Liver (tissue), 9 donors: ENCODE results near the gene ZNF780A. TPM values are rescaled to one million over a fixed set of nuclear protein-coding genes. Genes with fewer than 3 reads are reported as not detected.

Experiments used
- DNase-seq: peaks from one replicate; pipeline ENCODE4 v3.0.0-alpha.2; 2017; ENCODE audit warnings: low spot score
- H3K27ac ChIP-seq, 2 donors: one replicate each; pipeline ENCODE4 v1.7.0; 2013; ENCODE audit warnings: inconsistent platforms in 2 of 2, low read length in 2 of 2, control low read depth in 1 of 2, low read depth in 1 of 2, mild to moderate bottlenecking in 1 of 2
- H3K27me3 ChIP-seq, 4 donors: one replicate each; pipeline versions ENCODE4 v1.6.1 to v1.7.0; 2013; ENCODE audit warnings: low read length in 3 of 4, inconsistent platforms in 1 of 4, mild to moderate bottlenecking in 1 of 4, moderate library complexity in 1 of 4; ENCODE audit not compliant: control insufficient read depth in 4 of 4, insufficient read depth in 4 of 4
- H3K36me3 ChIP-seq, 4 donors: one replicate each; pipeline versions ENCODE4 v1.6.1 to v1.7.0; 2013; ENCODE audit warnings: low read length in 3 of 4, mild to moderate bottlenecking in 3 of 4, low read depth in 1 of 4, moderate library complexity in 1 of 4; ENCODE audit not compliant: control insufficient read depth in 4 of 4, insufficient read depth in 3 of 4
- H3K4me1 ChIP-seq, 4 donors: one replicate each; pipeline versions ENCODE4 v1.6.1 to v1.7.0; 2013; ENCODE audit warnings: low read length in 3 of 4, mild to moderate bottlenecking in 3 of 4, moderate library complexity in 1 of 4; ENCODE audit not compliant: control insufficient read depth in 4 of 4, insufficient read depth in 4 of 4
- H3K4me3 ChIP-seq, 3 donors: one replicate each; pipeline versions ENCODE4 v1.6.1 to v1.7.0; 2013; ENCODE audit warnings: low read length in 3 of 3, control low read depth in 1 of 3, low read depth in 1 of 3, mild to moderate bottlenecking in 1 of 3
- H3K9ac ChIP-seq, 2 donors: one replicate each; pipeline ENCODE4 v1.7.0; 2013; ENCODE audit warnings: low read length in 2 of 2, mild to moderate bottlenecking in 2 of 2, moderate library complexity in 2 of 2, control low read depth in 1 of 2, low read depth in 1 of 2
- H3K9me3 ChIP-seq, 4 donors: one replicate each; pipeline versions ENCODE4 v1.6.1 to v1.7.0; 2013; ENCODE audit warnings: low read length in 3 of 4; ENCODE audit not compliant: control insufficient read depth in 4 of 4
- ATF3 ChIP-seq: IDR thresholded peaks from 2 replicates; pipeline ENCODE4 v1.6.1; 2016; ENCODE audit warnings: antibody characterized with exemption
- EGR1 ChIP-seq, 2 donors: IDR thresholded peaks; 2 replicates each; pipeline ENCODE4 v1.6.1; 2016 to 2018; ENCODE audit warnings: antibody characterized with exemption in 2 of 2, low read depth in 2 of 2
- FOXA1 ChIP-seq: IDR thresholded peaks from 2 replicates; pipeline ENCODE4 v1.6.1; 2016; ENCODE audit warnings: antibody characterized with exemption
- FOXA2 ChIP-seq: IDR thresholded peaks from 2 replicates; pipeline ENCODE4 v1.6.1; 2016; ENCODE audit warnings: antibody characterized with exemption
- GABPA ChIP-seq, 2 donors: IDR thresholded peaks in 1 of 2; conservative IDR thresholded peaks in 1 of 2; 2 replicates each; pipeline ENCODE4 v1.6.1; 2016; ENCODE audit warnings: antibody characterized with exemption in 2 of 2, mild to moderate bottlenecking in 1 of 2, moderate library complexity in 1 of 2
- HNF4A ChIP-seq, 2 donors: conservative IDR thresholded peaks; 2 replicates each; pipeline ENCODE4 v1.6.1; 2016; ENCODE audit warnings: antibody characterized with exemption in 2 of 2, mild to moderate bottlenecking in 2 of 2
- HNF4G ChIP-seq: IDR thresholded peaks from 2 replicates; pipeline ENCODE4 v1.6.1; 2016; ENCODE audit warnings: antibody characterized with exemption
- JUND ChIP-seq, 2 donors: IDR thresholded peaks; 2 replicates each; pipeline ENCODE4 v1.6.1; 2016; ENCODE audit warnings: antibody characterized with exemption in 2 of 2
- NR2F2 ChIP-seq: IDR thresholded peaks from 2 replicates; pipeline ENCODE4 v1.6.1; 2016; ENCODE audit warnings: antibody characterized with exemption
- RAD21 ChIP-seq, 2 donors: IDR thresholded peaks; 2 replicates each; pipeline ENCODE4 v1.6.1; 2016; ENCODE audit warnings: antibody characterized with exemption in 2 of 2, mild to moderate bottlenecking in 2 of 2
- REST ChIP-seq: IDR thresholded peaks from 2 replicates; pipeline ENCODE4 v1.6.1; 2016; ENCODE audit warnings: antibody characterized with exemption, mild to moderate bottlenecking
- RXRA ChIP-seq, 2 donors: IDR thresholded peaks; 2 replicates each; pipeline ENCODE4 v1.6.1; 2017 to 2018; ENCODE audit warnings: antibody characterized with exemption in 2 of 2, mild to moderate bottlenecking in 1 of 2
- SP1 ChIP-seq: IDR thresholded peaks from 2 replicates; pipeline ENCODE4 v1.6.1; 2018; ENCODE audit warnings: antibody characterized with exemption, mild to moderate bottlenecking
- TAF1 ChIP-seq: conservative IDR thresholded peaks from 2 replicates; pipeline ENCODE4 v1.6.1; 2016; ENCODE audit warnings: antibody characterized with exemption, mild to moderate bottlenecking
- YY1 ChIP-seq: IDR thresholded peaks from 2 replicates; pipeline ENCODE4 v1.6.1; 2016; ENCODE audit warnings: antibody characterized with exemption, mild to moderate bottlenecking
- ZBTB33 ChIP-seq: IDR thresholded peaks from 2 replicates; pipeline ENCODE4 v1.6.1; 2016; ENCODE audit warnings: antibody characterized with exemption
- WGBS: extraction: QIAGEN DNeasy Blood & Tissue Kit; methylation state at CpG from one replicate; pipeline ENCODE4 v1.1.7; 2013; 5-methylcytosine and 5-hydroxymethylcytosine counted together
- polyA plus RNA-seq, 2 donors: library from polyadenylated mRNA; stranded (reverse) in 1 of 2; unstranded in 1 of 2; fragments of 200-250 nt in 1 of 2; fragments of >200 nt in 1 of 2; fragmentation: Nextera tagmentation in 1 of 2; extraction: Ambion mirVana in 1 of 2; gene quantifications; one replicate each; pipeline versions ENCODE4 v1.2.1 to v1.2.3, GENCODE V29; 2013 to 2015
- total RNA-seq, 2 donors: library from RNA; depleted of rRNA; stranded (reverse); fragments of >200 nt; gene quantifications; one replicate each; pipeline ENCODE4 v1.2.3, GENCODE V29; 2014
- TF ChIP-seq, protein P1 (sequence below): fragments of 150-350 bp; IDR thresholded peaks from 2 replicates; pipeline ENCODE4 v1.5.1; 2017; ENCODE audit warnings: improper control_type of control experiment, low read depth, low read length; ENCODE audit not compliant: missing input control
- TF ChIP-seq, protein P2 (sequence below): IDR thresholded peaks from 2 replicates; pipeline ENCODE4 v1.6.1; 2016; ENCODE audit warnings: antibody characterized with exemption
- donor health status: healthy.
- donor health status: healthy.
- donor health status: healthy.
- donor health status: healthy.
- donor health status: healthy.

Gene ZNF780A
- total and polyA plus RNA-seq, 4 donors, result 10.9 to 18.7 (median 14.0) TPM

GRCh38 chr19:40093416-40093815 is 2.7 kb upstream of the ZNF780A start:
- Histone ChIP-seq H3K9me3 (no peaks in the 10 kb centered on the region), H3K27ac (no peak overlapping the region), H3K4me3 (no peak overlapping the region), H3K36me3 (no peaks in the 10 kb centered on the region), H3K4me1 (peaks cover 0 to 12% (median 10%) of the 10 kb centered on the region in 4 donors), H3K27me3 (peaks cover 0 to 2% (median 0%) of the 10 kb centered on the region in 4 donors), H3K9ac (no peak overlapping the region)
- WGBS, result 90% methylated on average over 1 of the region's 1 CpG
- DNase-seq, result no peak
- TF ChIP-seq EGR1 (IDR thresholded peaks at IDR 0.05; ENCODE audit: low read depth in 2 of 2) (no peak), YY1 (no peak), RXRA (IDR thresholded peaks at IDR 0.05) (no peak), HNF4A (conservative IDR thresholded peaks at IDR 0.05) (no peak), SP1 (no peak), ZBTB33 (no peak), HNF4G (no peak), FOXA2 (no peak), FOXA1 (no peak), JUND (IDR thresholded peaks at IDR 0.05) (no peak), REST (no peak), RAD21 (IDR thresholded peaks at IDR 0.05) (no peak), GABPA (IDR thresholded peaks at IDR 0.05 in 1 of 2, conservative IDR thresholded peaks at IDR 0.05 in 1 of 2) (no peak), TAF1 (no peak), ATF3 (no peak), NR2F2 (no peak)
- TF ChIP-seq, protein P1, sequence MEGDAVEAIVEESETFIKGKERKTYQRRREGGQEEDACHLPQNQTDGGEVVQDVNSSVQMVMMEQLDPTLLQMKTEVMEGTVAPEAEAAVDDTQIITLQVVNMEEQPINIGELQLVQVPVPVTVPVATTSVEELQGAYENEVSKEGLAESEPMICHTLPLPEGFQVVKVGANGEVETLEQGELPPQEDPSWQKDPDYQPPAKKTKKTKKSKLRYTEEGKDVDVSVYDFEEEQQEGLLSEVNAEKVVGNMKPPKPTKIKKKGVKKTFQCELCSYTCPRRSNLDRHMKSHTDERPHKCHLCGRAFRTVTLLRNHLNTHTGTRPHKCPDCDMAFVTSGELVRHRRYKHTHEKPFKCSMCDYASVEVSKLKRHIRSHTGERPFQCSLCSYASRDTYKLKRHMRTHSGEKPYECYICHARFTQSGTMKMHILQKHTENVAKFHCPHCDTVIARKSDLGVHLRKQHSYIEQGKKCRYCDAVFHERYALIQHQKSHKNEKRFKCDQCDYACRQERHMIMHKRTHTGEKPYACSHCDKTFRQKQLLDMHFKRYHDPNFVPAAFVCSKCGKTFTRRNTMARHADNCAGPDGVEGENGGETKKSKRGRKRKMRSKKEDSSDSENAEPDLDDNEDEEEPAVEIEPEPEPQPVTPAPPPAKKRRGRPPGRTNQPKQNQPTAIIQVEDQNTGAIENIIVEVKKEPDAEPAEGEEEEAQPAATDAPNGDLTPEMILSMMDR, result no peak
- TF ChIP-seq, protein P2, sequence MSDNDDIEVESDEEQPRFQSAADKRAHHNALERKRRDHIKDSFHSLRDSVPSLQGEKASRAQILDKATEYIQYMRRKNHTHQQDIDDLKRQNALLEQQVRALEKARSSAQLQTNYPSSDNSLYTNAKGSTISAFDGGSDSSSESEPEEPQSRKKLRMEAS, result no peak
